GM19351 (cell line): ENCODE results near the gene APBA2.
A peak's percentile ranks its signal among the peaks of the same experiment; 100 is the strongest.

ENCODE experiments used
- ATAC-seq: cut with Tn5 transposase; IDR thresholded peaks from one replicate; pipeline ENCODE4 v1.9.1; 2021; ENCODE audit warnings: mild to moderate bottlenecking, moderate library complexity; ENCODE audit not compliant: unreplicated experiment

APBA2 gene

GRCh38 chr15:29127506-29128430 is 242.0 kb downstream of the APBA2 start:
- no peak for ATAC-seq

GRCh38 chr15:29128671-29129070 is 242.9 kb downstream of the APBA2 start:
- ATAC-seq: no peak

- no peak for ATAC-seq
Observed at GRCh38 chr15:29129221-29129620, 243.4 kb downstream of the APBA2 start.

GRCh38 chr15:29129926-29130325 is 244.2 kb downstream of the APBA2 start:
- ATAC-seq: no peak

GRCh38 chr15:29130476-29130875 is 244.7 kb downstream of the APBA2 start:
- no peak for ATAC-seq

GRCh38 chr15:29130951-29131839 is 245.4 kb downstream of the APBA2 start:
- no peak for ATAC-seq

GRCh38 chr15:29131840-29132420 is 246.2 kb downstream of the APBA2 start:
- ATAC-seq: no peak

- ATAC-seq: no peak
Observed at GRCh38 chr15:29132735-29133181, 247.0 kb downstream of the APBA2 start.

- no peak for ATAC-seq
Observed at GRCh38 chr15:29133321-29133720, 247.5 kb downstream of the APBA2 start.

- no peak for ATAC-seq
Observed at GRCh38 chr15:29133791-29134190, 248.0 kb downstream of the APBA2 start.

- no peak for ATAC-seq
Observed at GRCh38 chr15:29134239-29134638, 248.5 kb downstream of the APBA2 start.

- ATAC-seq: no peak
Observed at GRCh38 chr15:29134641-29135308, 249.0 kb downstream of the APBA2 start.

GRCh38 chr15:29135309-29135657 is 249.5 kb downstream of the APBA2 start:
- no peak for ATAC-seq

GRCh38 chr15:29135702-29136646 is 250.2 kb downstream of the APBA2 start:
- ATAC-seq: no peak

- no peak for ATAC-seq
Observed at GRCh38 chr15:29138260-29138659, 252.5 kb downstream of the APBA2 start.

- no peak for ATAC-seq
Observed at GRCh38 chr15:29139072-29139471, 253.3 kb downstream of the APBA2 start.

- ATAC-seq: peak; percentile 68
Observed at GRCh38 chr15:29139540-29140459, 254.0 kb downstream of the APBA2 start.

- no peak for ATAC-seq
Observed at GRCh38 chr15:29140475-29141307, 254.9 kb downstream of the APBA2 start.
